Naive B cell (primary cell): ENCODE measurements around the gene ASPG. TPM values are rescaled to one million over a fixed set of nuclear protein-coding genes. Genes with fewer than 3 reads are reported as not detected.

Experiments
- ATAC-seq, 2 donors: fragments of 150-1000 bp; cut with Tn5 transposase; 2 replicates each; pipeline ENCODE4 v1.10.0; 2021; ENCODE audit warnings: low read depth in 2 of 2, mild to moderate bottlenecking in 2 of 2, moderate library complexity in 2 of 2
- DNase-seq: peaks from one replicate; pipeline ENCODE4 v3.0.0; 2022
- H3K27ac Mint-ChIP-seq, 6 donors: one replicate each; pipeline ENCODE4 v1.8.0; 2020 to 2022; ENCODE audit warnings: mild to moderate bottlenecking in 6 of 6, mixed read lengths in 6 of 6, moderate library complexity in 5 of 6, inconsistent platforms in 2 of 6
- H3K27me3 Mint-ChIP-seq, 3 donors: one replicate each; pipeline ENCODE4 v1.8.0; 2021 to 2022; ENCODE audit warnings: mixed read lengths in 3 of 3, mild to moderate bottlenecking in 1 of 3
- H3K36me3 Mint-ChIP-seq, 2 donors: one replicate each; pipeline ENCODE4 v1.8.0; 2020 to 2022; ENCODE audit warnings: mixed read lengths in 2 of 2, inconsistent platforms in 1 of 2, mild to moderate bottlenecking in 1 of 2
- H3K4me1 Mint-ChIP-seq, 3 donors: one replicate each; pipeline ENCODE4 v1.8.0; 2020 to 2022; ENCODE audit warnings: mixed read lengths in 3 of 3, inconsistent platforms in 1 of 3, mild to moderate bottlenecking in 1 of 3, moderate library complexity in 1 of 3
- H3K4me3 Mint-ChIP-seq, 8 donors: one replicate each; pipeline ENCODE4 v1.8.0; 2020 to 2022; ENCODE audit warnings: mild to moderate bottlenecking in 8 of 8, mixed read lengths in 8 of 8, moderate library complexity in 8 of 8, inconsistent platforms in 2 of 8
- H3K9me3 Mint-ChIP-seq, 7 donors: one replicate each; pipeline ENCODE4 v1.8.0; 2020 to 2022; ENCODE audit warnings: mixed read lengths in 7 of 7, mild to moderate bottlenecking in 5 of 7, inconsistent platforms in 2 of 7, moderate library complexity in 1 of 7
- polyA plus RNA-seq, 6 donors: library from polyadenylated mRNA; unstranded; fragments of 300-500 nt; fragmentation: Illumina TruSeq; gene quantifications; one replicate each; pipeline ENCODE4 v1.2.3, GENCODE V29; 2021; ENCODE audit warnings: low read depth in 6 of 6

ASPG gene
- polyA plus RNA-seq, 6 donors from 2014 or later: not detected

DNA sequence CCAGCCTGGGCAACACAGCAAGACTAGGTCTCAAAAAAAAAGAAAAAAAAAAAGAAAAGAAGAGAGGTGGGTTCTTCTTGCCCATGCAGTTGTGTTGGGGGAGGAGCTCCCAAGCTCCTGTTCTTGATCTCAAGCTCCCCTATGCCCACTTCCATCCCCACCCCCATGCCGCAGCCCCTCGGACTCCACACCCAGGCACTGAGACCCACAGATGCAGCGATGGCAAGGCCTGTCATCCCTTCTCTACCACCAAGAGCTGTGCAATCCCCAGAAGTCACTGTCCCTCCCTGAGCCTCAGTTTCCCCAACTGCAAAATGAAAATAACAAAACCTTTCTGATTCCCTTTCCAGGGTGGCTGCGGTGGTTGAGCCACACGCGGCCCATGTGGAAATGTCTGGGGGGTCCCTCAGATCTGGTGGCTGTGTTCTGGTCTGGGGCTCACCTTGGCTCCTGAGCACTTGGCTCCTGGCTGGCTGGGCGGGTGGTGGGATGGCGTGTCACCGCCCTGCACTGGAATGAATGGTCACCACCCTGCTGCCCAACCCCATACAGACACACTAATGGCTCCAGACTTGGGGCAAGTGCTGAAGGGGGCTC lies 30.3 kb downstream of the ASPG start:
- Mint-ChIP-seq H3K36me3 (no peaks in the 10 kb centered on the region), H3K9me3 (no peaks in the 10 kb centered on the region), H3K27me3 (peaks cover 13 to 55% (median 44%) of the 10 kb centered on the region in 3 donors), H3K4me3 (peak overlapping the region; percentile 51 to 80 (median 64)), H3K27ac (no peak overlapping the region), H3K4me1 (peaks cover 0 to 7% (median 0%) of the 10 kb centered on the region in 3 donors)
- ATAC-seq (no peak), DNase-seq (no peak)

DNA sequence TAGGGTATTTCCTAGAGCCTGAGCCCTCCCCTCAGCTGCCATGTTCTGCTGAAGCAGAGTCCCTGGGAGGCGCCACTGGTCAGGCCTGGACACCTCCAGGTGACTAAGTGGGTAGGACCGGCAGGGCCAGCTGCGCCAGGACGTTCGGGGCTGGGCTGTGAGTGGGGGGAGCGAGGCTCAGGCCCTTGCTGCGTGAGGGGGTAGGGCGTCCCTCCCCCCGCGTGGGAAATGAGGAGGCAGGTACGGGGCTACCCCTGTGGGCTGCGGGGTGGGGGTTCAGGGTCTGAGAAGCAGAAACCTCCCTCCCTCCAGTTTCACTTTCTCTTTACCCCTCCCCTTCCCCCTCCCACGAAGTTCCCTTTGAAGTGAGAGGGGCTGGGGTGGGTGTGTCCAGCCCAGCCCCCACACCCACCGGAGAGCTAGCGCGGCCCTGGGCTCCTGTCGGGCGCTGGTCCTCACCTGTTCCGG lies 30.8 kb downstream of the ASPG start:
- Mint-ChIP-seq H3K9me3 (no peaks in the 10 kb centered on the region), H3K27me3 (peaks cover 15 to 60% (median 47%) of the 10 kb centered on the region in 3 donors), H3K36me3 (no peaks in the 10 kb centered on the region), H3K4me3 (peak overlapping the region in 6 of 8 donors; percentile 51 to 66 (median 54)), H3K4me1 (peaks cover 0 to 7% (median 0%) of the 10 kb centered on the region in 3 donors), H3K27ac (no peak overlapping the region)
- ATAC-seq: peak; percentile 13 to 23
- DNase-seq: no peak

GRCh38 chr14:104116756-104117340 lies 31.3 kb downstream of the ASPG start:
- Mint-ChIP-seq H3K27me3 (peaks cover 15 to 60% (median 47%) of the 10 kb centered on the region in 3 donors), H3K36me3 (no peaks in the 10 kb centered on the region), H3K4me3 (peak overlapping the region in 5 of 8 donors; percentile 56 to 66 (median 66)), H3K4me1 (peaks cover 0 to 7% (median 0%) of the 10 kb centered on the region in 3 donors), H3K9me3 (no peaks in the 10 kb centered on the region), H3K27ac (no peak overlapping the region)
- DNase-seq (no peak), ATAC-seq (peak in 1 of 2 donors; percentile 20)

DNA sequence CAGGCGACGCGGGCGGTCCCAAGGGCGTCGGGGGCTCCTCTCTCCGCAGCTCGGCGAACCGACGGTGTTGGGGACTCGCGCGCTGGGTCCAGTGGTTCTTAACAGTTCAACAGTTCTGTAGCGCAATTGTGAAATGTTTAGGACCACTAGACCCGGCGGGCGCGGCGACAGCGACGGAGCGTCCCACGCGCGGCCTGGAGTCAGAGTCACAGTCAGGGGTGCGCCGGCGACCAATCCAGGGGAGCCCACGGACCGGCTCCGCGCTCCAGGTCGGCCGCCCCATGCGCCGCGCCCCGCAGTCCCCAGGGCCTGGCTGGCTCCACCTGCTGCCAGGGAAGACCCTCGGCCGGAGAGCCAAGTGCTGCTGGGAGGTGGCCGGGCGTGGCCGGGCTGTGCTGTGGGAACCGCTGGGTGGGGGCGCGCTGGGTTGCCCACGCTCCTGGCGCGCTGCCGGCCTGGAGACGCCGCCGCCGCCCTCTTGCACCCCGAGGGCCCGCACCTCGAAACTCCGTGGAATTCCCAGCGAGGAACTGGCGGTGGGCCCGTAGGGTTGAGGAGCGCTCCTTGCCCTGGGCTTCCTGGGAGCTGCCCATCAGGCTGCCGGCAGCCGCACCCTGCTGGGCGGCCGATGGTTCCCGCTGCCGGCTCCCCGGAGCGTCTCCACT lies 32.0 kb downstream of the ASPG start:
- H3K9me3 Mint-ChIP-seq: no peaks in the 10 kb centered on the region
- H3K36me3 Mint-ChIP-seq: no peaks in the 10 kb centered on the region
- H3K4me3 Mint-ChIP-seq: peak overlapping the region in 6 of 8 donors; percentile 16 to 75 (median 66)
- H3K4me1 Mint-ChIP-seq: peaks cover 0 to 7% (median 0%) of the 10 kb centered on the region in 3 donors
- no peak for ATAC-seq
- DNase-seq: no peak
- no peak overlapping the region for H3K27ac Mint-ChIP-seq
- peaks cover 15 to 62% (median 47%) of the 10 kb centered on the region in 3 donors for H3K27me3 Mint-ChIP-seq

DNA sequence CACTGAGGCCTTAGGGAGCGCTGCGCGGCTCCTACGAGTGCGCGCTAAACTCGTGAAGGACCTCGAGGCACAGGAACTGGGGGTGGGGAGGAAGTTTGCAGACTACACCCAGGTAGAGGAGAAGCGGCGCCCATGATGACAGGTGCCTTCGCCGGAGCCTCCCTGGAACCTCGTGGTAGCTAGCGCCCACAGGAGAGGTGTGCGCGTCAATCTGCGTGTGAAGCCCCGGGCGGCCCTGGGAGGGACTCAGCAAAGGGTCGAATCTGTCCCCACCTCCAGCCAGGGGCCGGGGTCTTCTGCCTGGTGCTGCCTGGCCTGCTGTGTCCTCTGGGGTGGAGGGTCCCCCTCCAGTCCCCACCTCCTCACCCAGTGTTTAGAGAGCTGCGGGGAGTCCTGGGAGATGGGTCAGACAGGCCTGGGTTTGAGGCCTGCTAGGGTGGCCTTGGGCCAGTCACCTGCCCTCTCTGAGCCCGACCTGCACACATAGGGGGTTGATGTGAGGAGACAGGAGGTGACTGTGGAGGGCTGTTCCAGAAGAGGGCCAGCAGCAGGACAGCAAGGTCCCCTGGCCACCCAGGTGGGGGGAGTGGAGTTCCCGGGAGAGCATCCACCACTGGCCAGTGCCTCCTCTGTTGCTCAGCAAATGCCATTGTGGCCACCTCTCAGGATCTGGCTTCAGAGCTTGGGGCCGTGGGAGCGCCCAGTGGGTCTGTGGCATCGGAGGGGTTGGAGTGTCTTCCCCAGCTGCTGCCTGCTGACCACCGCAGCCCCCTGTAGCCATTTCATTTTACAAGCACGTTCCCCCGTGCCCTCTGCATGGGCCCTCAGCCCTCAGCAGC lies 32.7 kb downstream of the ASPG start:
- Mint-ChIP-seq H3K36me3 (no peaks in the 10 kb centered on the region), H3K4me1 (peaks cover 0 to 7% (median 0%) of the 10 kb centered on the region in 3 donors), H3K9me3 (peaks cover 0 to 3% (median 0%) of the 10 kb centered on the region in 7 donors), H3K27me3 (peaks cover 15 to 66% (median 47%) of the 10 kb centered on the region in 3 donors), H3K4me3 (peak overlapping the region in 4 of 8 donors; percentile 10 to 75 (median 40)), H3K27ac (no peak overlapping the region)
- ATAC-seq: no peak
- no peak for DNase-seq

- peak overlapping the region in 2 of 8 donors; percentile 31 to 38 for H3K4me3 Mint-ChIP-seq
- H3K27ac Mint-ChIP-seq: no peak overlapping the region
- ATAC-seq (no peak), DNase-seq (no peak)
- peaks cover 19 to 70% (median 53%) of the 10 kb centered on the region in 3 donors for H3K27me3 Mint-ChIP-seq
- peaks cover 0 to 7% of the 10 kb centered on the region in 2 donors for H3K36me3 Mint-ChIP-seq
- peaks cover 0 to 7% (median 0%) of the 10 kb centered on the region in 3 donors for H3K4me1 Mint-ChIP-seq
- peaks cover 3 to 11% (median 5%) of the 10 kb centered on the region in 7 donors for H3K9me3 Mint-ChIP-seq
Observed at GRCh38 chr14:104119119-104119487, 33.6 kb downstream of the ASPG start.

DNA sequence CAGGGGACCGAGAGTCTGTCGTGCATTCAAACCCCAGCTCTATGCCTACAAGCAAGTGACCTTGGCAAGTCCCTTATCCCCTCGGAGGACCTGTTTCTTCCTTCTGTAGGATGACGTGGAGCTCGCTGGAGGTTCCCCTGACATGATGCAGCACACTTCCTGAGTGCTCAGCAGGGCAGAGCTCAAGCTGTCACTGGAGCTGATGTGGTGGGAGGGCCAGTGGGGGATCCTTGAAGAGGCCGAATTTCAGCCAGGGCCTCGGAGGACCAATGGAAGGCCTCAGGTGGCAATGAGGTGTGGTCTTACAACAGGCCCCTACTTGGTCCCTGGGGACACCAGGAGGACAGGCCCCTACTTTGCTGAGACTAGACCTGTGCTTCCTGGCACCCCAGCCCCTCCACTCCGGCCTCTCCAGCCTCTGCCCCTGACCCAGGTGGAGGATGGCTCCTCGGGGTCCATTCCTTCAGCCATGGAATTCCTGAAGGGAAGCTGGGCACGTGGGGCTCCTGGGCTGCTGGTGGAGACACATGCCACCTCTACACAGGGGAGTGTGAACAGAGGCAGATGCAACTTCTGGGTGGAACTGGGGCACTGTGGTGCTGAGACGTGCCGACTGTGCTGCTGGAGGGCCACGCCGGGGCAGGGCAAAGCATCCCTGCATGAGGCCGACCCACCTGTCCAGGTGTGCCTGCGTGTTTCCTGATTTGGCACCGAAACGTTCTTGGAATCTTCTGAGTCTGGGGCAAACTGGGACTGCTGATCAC lies 34.2 kb downstream of the ASPG start:
- Mint-ChIP-seq H3K4me1 (peaks cover 0 to 7% (median 0%) of the 10 kb centered on the region in 3 donors), H3K27me3 (peaks cover 19 to 65% (median 53%) of the 10 kb centered on the region in 3 donors), H3K4me3 (peak overlapping the region in 2 of 8 donors; percentile 41 to 45), H3K36me3 (peaks cover 0 to 7% of the 10 kb centered on the region in 2 donors), H3K27ac (no peak overlapping the region), H3K9me3 (peaks cover 4 to 16% (median 7%) of the 10 kb centered on the region in 7 donors)
- no peak for DNase-seq
- no peak for ATAC-seq

DNA sequence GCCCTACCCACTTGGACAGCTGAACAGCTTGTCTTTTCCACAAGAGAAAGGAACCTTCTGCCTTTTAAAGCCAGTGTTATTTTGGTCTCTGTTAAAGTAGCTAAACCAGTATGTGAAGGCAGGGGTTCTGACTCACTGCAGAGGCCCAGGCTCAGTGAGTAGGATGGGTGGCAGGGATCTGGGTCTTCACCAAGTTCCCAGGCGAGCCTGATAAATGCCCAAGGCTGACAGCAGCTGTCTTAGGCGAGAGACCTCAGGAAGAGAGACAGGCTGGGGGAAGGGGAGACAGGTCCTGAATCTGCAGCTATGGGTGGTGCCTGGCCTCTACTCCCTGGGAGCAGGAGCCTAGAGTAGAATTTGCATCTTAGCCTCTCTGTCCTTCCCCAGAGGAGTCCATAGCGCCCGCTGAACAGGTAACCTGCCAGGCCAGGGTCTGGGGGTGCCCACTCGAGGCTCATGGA lies 34.8 kb downstream of the ASPG start:
- H3K27me3 Mint-ChIP-seq: peaks cover 15 to 58% (median 46%) of the 10 kb centered on the region in 3 donors
- DNase-seq (no peak), ATAC-seq (no peak)
- peaks cover 4 to 13% of the 10 kb centered on the region in 2 donors for H3K36me3 Mint-ChIP-seq
- peaks cover 0 to 7% (median 0%) of the 10 kb centered on the region in 3 donors for H3K4me1 Mint-ChIP-seq
- no peak overlapping the region for H3K27ac Mint-ChIP-seq
- H3K9me3 Mint-ChIP-seq: peaks cover 8 to 22% (median 12%) of the 10 kb centered on the region in 7 donors
- H3K4me3 Mint-ChIP-seq: no peak overlapping the region

DNA sequence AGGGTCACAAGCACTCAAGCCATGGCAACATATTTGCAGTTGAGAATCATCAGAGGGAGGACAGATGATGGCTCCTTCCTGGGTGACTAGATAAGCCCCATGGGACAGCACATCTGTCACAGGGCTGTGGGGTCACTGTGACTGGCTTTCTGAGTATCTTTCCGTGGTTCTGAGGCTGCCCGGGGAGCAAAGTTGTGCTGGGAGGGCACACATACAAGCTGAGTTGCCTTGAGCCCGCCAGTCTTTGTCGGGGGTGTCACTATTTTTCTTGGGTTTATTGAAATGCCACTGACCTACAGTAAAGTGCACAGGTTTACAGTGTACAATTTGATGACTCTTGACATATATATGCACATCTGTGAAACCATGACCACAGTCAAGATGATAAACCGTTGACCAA lies 35.6 kb downstream of the ASPG start:
- no peak overlapping the region for H3K4me3 Mint-ChIP-seq
- H3K36me3 Mint-ChIP-seq: peaks cover 5 to 15% of the 10 kb centered on the region in 2 donors
- H3K27me3 Mint-ChIP-seq: peaks cover 15 to 50% (median 38%) of the 10 kb centered on the region in 3 donors
- H3K4me1 Mint-ChIP-seq: peaks cover 0 to 2% (median 0%) of the 10 kb centered on the region in 3 donors
- DNase-seq: no peak
- no peak overlapping the region for H3K27ac Mint-ChIP-seq
- H3K9me3 Mint-ChIP-seq: peaks cover 8 to 31% (median 17%) of the 10 kb centered on the region in 7 donors
- no peak for ATAC-seq

- Mint-ChIP-seq H3K4me3 (no peak overlapping the region), H3K27ac (peak overlapping the region in 1 of 6 donors; percentile 44), H3K36me3 (peaks cover 16 to 35% of the 10 kb centered on the region in 2 donors), H3K9me3 (peaks cover 18 to 49% (median 25%) of the 10 kb centered on the region in 7 donors), H3K4me1 (no peaks in the 10 kb centered on the region), H3K27me3 (peaks cover 17 to 54% (median 48%) of the 10 kb centered on the region in 3 donors)
- ATAC-seq (no peak), DNase-seq (no peak)
Observed at GRCh38 chr14:104123879-104124278, 38.4 kb downstream of the ASPG start.

GRCh38 chr14:104125011-104125410 lies 39.5 kb downstream of the ASPG start:
- no peak for DNase-seq
- H3K36me3 Mint-ChIP-seq: peaks cover 19 to 47% of the 10 kb centered on the region in 2 donors
- peaks cover 23 to 54% (median 48%) of the 10 kb centered on the region in 3 donors for H3K27me3 Mint-ChIP-seq
- no peak overlapping the region for H3K27ac Mint-ChIP-seq
- no peak for ATAC-seq
- H3K4me1 Mint-ChIP-seq: no peaks in the 10 kb centered on the region
- H3K4me3 Mint-ChIP-seq: no peak overlapping the region
- peaks cover 26 to 61% (median 35%) of the 10 kb centered on the region in 7 donors for H3K9me3 Mint-ChIP-seq

DNA sequence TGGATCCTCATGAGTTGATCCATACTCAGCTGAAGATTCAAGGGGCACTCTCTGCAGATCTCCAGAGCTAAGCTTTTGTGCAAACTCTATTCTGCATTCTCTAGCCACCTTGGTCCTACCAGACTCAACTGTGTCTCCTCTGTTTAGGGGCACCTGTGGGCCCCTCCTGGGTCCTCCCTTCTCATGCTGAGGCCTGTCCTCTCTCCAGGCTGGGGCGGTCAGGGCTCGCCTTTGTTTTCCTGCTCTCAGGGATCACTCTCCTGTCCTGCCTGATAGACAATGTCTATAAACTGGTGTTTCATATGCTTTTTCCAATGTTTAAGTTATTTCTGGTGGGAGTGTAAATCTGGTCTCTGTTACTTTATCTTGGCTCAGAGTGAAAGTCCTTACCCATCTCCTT lies 41.3 kb downstream of the ASPG start:
- H3K4me3 Mint-ChIP-seq: no peak overlapping the region
- ATAC-seq (no peak), DNase-seq (no peak)
- peaks cover 21 to 57% (median 52%) of the 10 kb centered on the region in 3 donors for H3K27me3 Mint-ChIP-seq
- peaks cover 29 to 66% (median 44%) of the 10 kb centered on the region in 7 donors for H3K9me3 Mint-ChIP-seq
- H3K4me1 Mint-ChIP-seq: no peaks in the 10 kb centered on the region
- no peak overlapping the region for H3K27ac Mint-ChIP-seq
- H3K36me3 Mint-ChIP-seq: peaks cover 20 to 51% of the 10 kb centered on the region in 2 donors
